Endothelial cell of umbilical vein (primary cell): ENCODE measurements around the gene SGSM2. TPM values are rescaled to one million over a fixed set of nuclear protein-coding genes. Genes with fewer than 3 reads are reported as not detected.
A peak's percentile ranks its signal among the peaks of the same experiment; 100 is the strongest.

Source experiments
- BruUV-seq: library from RNA; stranded (reverse); fragments of 400-500 nt; replicated peaks from 2 replicates; lab custom pipeline; 2021; lab: Mats Ljungman, UMichigan
- CTCF ChIA-PET: fragments of 300-600, 350-600 bp; sonication (Branson Sonifier 250); formaldehyde crosslinking; loops from one replicate; lab custom pipeline; 2021; ENCODE audit warnings: antibody characterized with exemption, inconsistent platforms; lab: Charles Lee
- POLR2A ChIA-PET: fragments of 300-600, 350-600 bp; sonication (Branson Sonifier 250); formaldehyde crosslinking; loops from one replicate; lab custom pipeline; 2021; ENCODE audit warnings: antibody characterized with exemption, inconsistent platforms; lab: Charles Lee
- DNase-seq: peaks from one replicate; pipeline ENCODE4 v3.0.0-alpha.2; 2011; ENCODE audit warnings: low read depth, low spot score
- FAIRE-seq: peaks from 2 replicates; lab custom pipeline; 2011; peaks lifted over from hg19 to GRCh38; lab: Jason Lieb, UNC
- H2AFZ ChIP-seq: 2 replicates; pipeline ENCODE4 v1.6.0; 2012; ENCODE audit warnings: low read depth, low read length, control low read depth, inconsistent platforms
- H3K27ac ChIP-seq: 2 replicates; pipeline ENCODE4 v1.5.1; 2011; ENCODE audit warnings: low read depth, mild to moderate bottlenecking, control low read depth, low read length, moderate library complexity; ENCODE audit not compliant: insufficient read depth
- H3K27me3 ChIP-seq, 2 experiments: 2 replicates each; pipeline versions ENCODE4 v1.6.0 to v1.6.1; 2011; ENCODE audit warnings: low read length in 2 of 2, mixed read lengths in 1 of 2; ENCODE audit not compliant: control insufficient read depth in 2 of 2, insufficient read depth in 2 of 2
- H3K36me3 ChIP-seq, 2 experiments: 2 replicates in 1 of 2; 3 replicates in 1 of 2; pipeline ENCODE4 v1.5.1; 2011; ENCODE audit warnings: low read length in 2 of 2, mild to moderate bottlenecking in 1 of 2, moderate library complexity in 1 of 2; ENCODE audit not compliant: control insufficient read depth in 2 of 2, insufficient read depth in 2 of 2; ENCODE audit errors: extremely low read depth in 1 of 2
- H3K4me1 ChIP-seq: 3 replicates; pipeline ENCODE4 v1.5.1; 2011; ENCODE audit warnings: mild to moderate bottlenecking, low read length; ENCODE audit not compliant: control insufficient read depth, insufficient read depth; ENCODE audit errors: extremely low read depth
- H3K4me2 ChIP-seq: 2 replicates; pipeline ENCODE4 v1.6.1; 2011; ENCODE audit warnings: low read length, control low read depth, mixed read lengths; ENCODE audit not compliant: insufficient read depth
- H3K4me3 ChIP-seq, 3 experiments: fragments of 200-600 bp in 1 of 3; sonication (generic), shearing (Covaris generic) in 1 of 3; replicated peaks in 1 of 3; 2 replicates each; pipeline ENCODE4 v1.5.1; 2011 to 2016; ENCODE audit warnings: control low read depth in 3 of 3, low read length in 3 of 3, mild to moderate bottlenecking in 2 of 3, inconsistent platforms in 1 of 3, low read depth in 1 of 3, moderate library complexity in 1 of 3; ENCODE audit not compliant: insufficient read depth in 1 of 3
- H3K79me2 ChIP-seq: 2 replicates; pipeline ENCODE4 v1.6.0; 2012; ENCODE audit warnings: low read length, inconsistent platforms; ENCODE audit not compliant: control insufficient read depth, insufficient read depth
- H3K9ac ChIP-seq: replicated peaks from 2 replicates; pipeline ENCODE3; 2011; ENCODE audit warnings: low read length, control low read depth; ENCODE audit not compliant: insufficient read depth; ENCODE audit errors: extremely low read depth
- H3K9me1 ChIP-seq: replicated peaks from 3 replicates; pipeline ENCODE4 v1.6.0; 2011; ENCODE audit warnings: mild to moderate bottlenecking, low read length; ENCODE audit not compliant: control insufficient read depth, insufficient read depth; ENCODE audit errors: extremely low read depth
- H3K9me3 ChIP-seq: replicated peaks from 2 replicates; pipeline ENCODE4 v1.5.1; 2012; ENCODE audit warnings: low read length, inconsistent platforms; ENCODE audit not compliant: control insufficient read depth, insufficient read depth
- H4K20me1 ChIP-seq: replicated peaks from 2 replicates; pipeline ENCODE3; 2011; ENCODE audit warnings: mild to moderate bottlenecking, low read length; ENCODE audit not compliant: control insufficient read depth, insufficient read depth; ENCODE audit errors: extremely low read depth
- EZH2 ChIP-seq: IDR thresholded peaks from 2 replicates; pipeline ENCODE4 v1.6.1; 2012; ENCODE audit warnings: borderline replicate concordance, low read depth, mild to moderate bottlenecking, moderate library complexity, low read length, inconsistent platforms; ENCODE audit not compliant: severe bottlenecking
- FOS ChIP-seq: IDR thresholded peaks from 2 replicates; pipeline ENCODE4 v1.6.1; 2011; ENCODE audit warnings: mild to moderate bottlenecking, low read length, moderate library complexity, borderline replicate concordance; ENCODE audit not compliant: insufficient read depth
- GATA2 ChIP-seq: IDR thresholded peaks from 2 replicates; pipeline ENCODE4 v1.7.0; 2011; ENCODE audit warnings: low read depth, mild to moderate bottlenecking, moderate library complexity, mixed read lengths, low read length; ENCODE audit not compliant: insufficient read length, insufficient read depth
- JUN ChIP-seq: IDR thresholded peaks from 2 replicates; pipeline ENCODE4 v1.6.1; 2011; ENCODE audit warnings: borderline replicate concordance, low read depth; ENCODE audit not compliant: insufficient read length, insufficient read depth
- MYC ChIP-seq: IDR thresholded peaks from one replicate; pipeline ENCODE4 v1.6.1; 2011; ENCODE audit warnings: mild to moderate bottlenecking, low read depth, low read length
- POLR2A ChIP-seq: IDR thresholded peaks from 2 replicates; pipeline ENCODE4 v1.6.1; 2012; ENCODE audit warnings: low read depth, mild to moderate bottlenecking, control low read depth, low read length
- POLR2AphosphoS5 ChIP-seq: IDR thresholded peaks from 2 replicates; pipeline ENCODE4 v1.6.1; 2012; ENCODE audit warnings: low read depth, mild to moderate bottlenecking, control low read depth, low read length, moderate library complexity; ENCODE audit not compliant: insufficient read depth
- dilution Hi-C: fragments of 300-500 bp; cut with MboI; formaldehyde crosslinking; loops from one replicate; pipeline ENCODE4 v1.15.0; 2019; ENCODE audit warnings: low sequenced_read_pairs; ENCODE audit not compliant: extremely low pct_ligation_motif_present
- intact Hi-C: fragments of 100-400 bp; cut with micrococcal nuclease; formaldehyde crosslinking; loops from one replicate; pipeline ENCODE4 v1.10.0; 2022
- polyA plus RNA-seq, 4 experiments: library from polyadenylated mRNA; depleted of rRNA in 3 of 4; stranded (reverse) in 3 of 4; unstranded in 1 of 4; fragments of >200 nt; gene quantifications; 2 replicates each; pipeline versions ENCODE4 v1.2.1 to v1.2.3, GENCODE V29; 2011 to 2012; ENCODE audit warnings: missing spikeins in 1 of 4
- total RNA-seq: library from RNA; stranded (reverse); gene quantifications from 2 replicates; pipeline ENCODE4 v1.2.3, GENCODE V29; 2021
- TF ChIP-seq, protein P1 (sequence below): IDR thresholded peaks from 2 replicates; pipeline ENCODE4 v1.6.1; 2011; ENCODE audit not compliant: insufficient read depth, insufficient read length

SGSM2 gene
- total and polyA plus RNA-seq, 2 donors (not counting 3 experiments of a cell fraction or from before 2014, with no cell fraction given) = 61.6 to 94.5 TPM

DNA sequence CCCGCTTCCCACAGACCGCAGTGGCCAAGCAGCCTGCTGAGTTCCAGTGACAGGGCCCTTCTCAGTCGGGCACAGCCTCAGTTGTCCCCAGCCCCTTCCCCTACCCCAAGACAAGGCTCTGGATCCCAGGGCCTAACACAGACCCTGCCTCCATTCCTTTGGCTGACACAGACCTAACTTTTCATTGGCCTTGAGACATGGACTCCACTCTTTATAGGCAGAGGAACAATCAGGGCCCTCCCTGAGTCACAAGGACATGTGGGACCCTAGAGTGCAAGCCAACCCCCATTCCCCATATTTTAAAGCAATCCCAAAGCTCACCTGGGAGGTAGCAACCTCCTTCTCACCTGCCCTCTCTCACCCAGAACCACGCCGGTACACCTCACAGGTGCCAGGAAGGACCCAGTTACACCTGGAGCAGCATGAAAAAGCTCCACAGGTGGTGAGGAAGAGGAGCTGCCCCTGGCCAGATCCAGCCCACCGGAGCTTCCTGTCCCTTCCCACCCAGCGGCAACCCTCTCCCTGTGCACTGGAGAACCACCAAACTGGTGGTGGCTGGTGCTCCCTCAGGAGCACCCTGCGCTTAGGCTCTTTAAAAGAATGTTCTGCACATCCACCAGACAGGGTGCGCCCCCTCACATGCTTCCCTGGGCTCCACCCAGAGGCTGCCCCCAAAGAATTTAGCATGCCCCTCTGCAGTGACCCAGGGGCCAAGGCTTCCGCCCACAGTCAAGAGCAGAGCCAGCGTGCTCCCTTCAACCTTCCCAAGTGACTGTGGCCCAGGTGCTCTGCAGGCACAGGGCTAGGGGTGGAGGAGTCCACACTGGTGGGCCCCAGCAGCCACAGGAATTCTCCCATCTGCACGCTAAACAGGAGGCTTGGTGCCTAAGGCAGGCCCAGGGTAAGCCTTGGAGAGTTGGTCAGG lies 60.2 kb downstream of the SGSM2 start:
- CTCF ChIA-PET = interaction anchor here (0.9 to 1.6 kb wide), 2 partner anchors 15 to 19 kb away, joined by 4 to 6 read pairs; no protein-coding TSS in a partner anchor
- no peak for DNase-seq
- POLR2A ChIA-PET = interaction anchor here (1.6 kb wide), 1 partner anchor 14 kb away, joined by 4 read pairs; no protein-coding TSS in a partner anchor
- Histone ChIP-seq H3K27ac (peak overlapping the region; percentile 63), H3K36me3 (no peaks in the 10 kb centered on the region), H3K79me2 (peaks cover 24% of the 10 kb centered on the region), H3K9me1 (no peaks in the 10 kb centered on the region), H3K9ac (peak overlapping the region; percentile 17), H3K9me3 (no peaks in the 10 kb centered on the region), H3K27me3 (no peaks in the 10 kb centered on the region), H3K4me1 (peaks cover 39% of the 10 kb centered on the region), H3K4me2 (peak overlapping the region; percentile 4), H3K4me3 (no peak overlapping the region), H2AFZ (no peak overlapping the region), H4K20me1 (no peaks in the 10 kb centered on the region)
- dilution Hi-C loops = no loop called here
- TF ChIP-seq EZH2 (no peak), FOS (no peak), POLR2AphosphoS5 (no peak), POLR2A (no peak), GATA2 (no peak), JUN (no peak), MYC (no peak)
- TF ChIP-seq, protein P1, sequence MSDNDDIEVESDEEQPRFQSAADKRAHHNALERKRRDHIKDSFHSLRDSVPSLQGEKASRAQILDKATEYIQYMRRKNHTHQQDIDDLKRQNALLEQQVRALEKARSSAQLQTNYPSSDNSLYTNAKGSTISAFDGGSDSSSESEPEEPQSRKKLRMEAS = no peak
- no peak for FAIRE-seq
- intact Hi-C loops = no loop called here
- no TSS peak for BruUV-seq
